Brain pericyte (primary cell): ENCODE results near the gene SUPT6H.
"Not testable (repeated sequence)": the region's sequence is repeated elsewhere in the genome, so short reads cannot be mapped to it uniquely, and the experiment has no call there.

Experiments
- DNase-seq: peaks from one replicate; pipeline ENCODE4 v3.0.0-alpha.2; 2012; ENCODE audit warnings: low read depth, low spot score

Gene SUPT6H

GRCh38 chr17:28719021-28719433 is 57.0 kb downstream of the SUPT6H start:
- DNase-seq = no peak

DNA sequence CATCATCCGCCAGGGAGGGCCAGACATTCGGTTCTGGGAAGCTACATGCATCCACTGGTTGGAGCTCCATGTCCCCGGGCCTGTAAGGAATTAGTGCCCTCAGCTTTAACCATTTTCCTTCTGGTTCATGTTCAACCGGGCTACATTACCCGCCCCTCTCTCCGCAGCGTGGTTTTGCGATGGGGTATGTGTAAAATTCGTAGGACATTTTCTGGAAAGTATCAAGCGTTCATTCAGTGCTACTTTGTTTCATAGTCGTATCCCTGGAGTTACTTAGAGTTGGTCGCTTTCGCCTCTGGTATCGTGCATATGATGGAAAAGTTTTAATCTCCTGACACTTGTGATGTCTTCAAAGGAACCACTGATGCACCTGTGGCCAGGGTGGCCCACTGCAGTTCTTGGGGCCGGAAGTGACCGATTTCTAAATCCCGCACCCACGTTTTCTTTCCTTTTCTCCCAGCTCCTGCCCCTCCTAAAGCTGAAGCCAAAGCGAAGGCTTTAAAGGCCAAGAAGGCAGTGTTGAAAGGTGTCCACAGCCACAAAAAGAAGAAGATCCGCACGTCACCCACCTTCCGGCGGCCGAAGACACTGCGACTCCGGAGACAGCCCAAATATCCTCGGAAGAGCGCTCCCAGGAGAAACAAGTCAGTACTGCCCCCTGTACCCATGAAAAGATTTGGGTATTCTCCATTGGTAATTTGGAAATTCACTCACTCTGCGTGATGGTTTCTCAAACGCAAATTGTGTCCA is 58.4 kb downstream of the SUPT6H start:
- DNase-seq = no peak

GRCh38 chr17:28720997-28721329 is 59.0 kb downstream of the SUPT6H start:
- not testable (repeated sequence) for DNase-seq

DNA sequence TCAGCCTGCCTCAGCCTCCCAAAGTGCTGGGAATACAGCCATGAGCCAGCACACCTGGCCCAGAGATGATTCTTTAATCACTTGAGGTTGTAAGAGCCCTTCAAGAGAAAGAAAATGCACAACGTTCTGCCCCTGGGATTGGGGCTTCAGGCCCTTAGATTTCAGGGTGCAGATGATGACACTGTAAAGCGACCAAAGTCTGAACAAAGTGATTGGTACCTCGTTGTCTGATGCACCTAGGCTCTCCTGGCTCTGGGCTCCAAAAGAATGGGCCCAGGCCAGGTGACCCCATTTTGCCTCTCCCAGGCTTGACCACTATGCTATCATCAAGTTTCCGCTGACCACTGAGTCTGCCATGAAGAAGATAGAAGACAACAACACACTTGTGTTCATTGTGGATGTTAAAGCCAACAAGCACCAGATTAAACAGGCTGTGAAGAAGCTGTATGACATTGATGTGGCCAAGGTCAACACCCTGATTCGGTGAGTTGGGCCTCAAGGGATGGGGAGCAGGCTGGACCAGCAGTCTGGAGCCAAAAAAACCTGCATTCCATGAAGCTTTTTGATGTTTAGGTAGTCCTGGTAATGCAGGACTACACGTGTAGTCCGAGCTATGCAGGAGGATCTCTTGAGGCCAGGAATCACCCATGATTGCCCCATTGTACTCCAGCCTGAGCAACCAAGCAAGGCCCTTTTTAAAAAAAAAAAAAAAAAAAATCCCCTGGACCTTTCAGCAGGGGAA is 60.6 kb downstream of the SUPT6H start:
- no peak for DNase-seq

- DNase-seq = no peak
Observed at GRCh38 chr17:28723159-28723835, 61.3 kb downstream of the SUPT6H start.

DNA sequence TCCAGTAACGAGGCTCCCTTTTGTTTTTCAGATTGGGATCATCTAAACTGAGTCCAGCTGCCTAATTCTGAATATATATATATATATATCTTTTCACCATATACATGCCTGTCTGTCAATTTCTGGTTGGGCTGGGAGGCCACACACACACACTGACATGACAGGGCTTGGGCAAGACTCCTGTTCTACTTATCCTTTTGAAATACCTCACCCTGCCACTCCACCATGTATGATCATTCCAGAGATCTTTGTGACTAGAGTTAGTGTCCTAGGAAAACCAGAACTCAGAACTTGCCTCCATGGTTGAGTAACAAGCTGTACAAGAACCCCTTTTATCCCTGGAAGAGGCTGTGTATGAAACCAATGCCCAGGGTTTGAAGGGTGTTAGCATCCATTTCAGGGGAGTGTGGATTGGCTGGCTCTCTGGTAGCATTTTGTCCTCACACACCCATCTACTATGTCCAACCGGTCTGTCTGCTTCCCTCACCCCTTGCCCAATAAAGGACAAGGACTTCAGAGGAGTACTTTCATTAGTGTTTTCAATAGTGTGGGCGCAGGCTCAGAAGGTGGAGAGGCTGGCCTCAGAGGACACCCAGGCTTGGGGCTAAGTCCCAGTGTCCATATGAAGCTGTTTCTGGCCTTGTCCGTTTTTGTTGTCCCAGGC is 62.0 kb downstream of the SUPT6H start:
- DNase-seq = not testable (repeated sequence)

- DNase-seq = no peak
Observed at GRCh38 chr17:28724500-28725165, 62.6 kb downstream of the SUPT6H start.

GRCh38 chr17:28725166-28725659 is 63.2 kb downstream of the SUPT6H start:
- no peak for DNase-seq

DNA sequence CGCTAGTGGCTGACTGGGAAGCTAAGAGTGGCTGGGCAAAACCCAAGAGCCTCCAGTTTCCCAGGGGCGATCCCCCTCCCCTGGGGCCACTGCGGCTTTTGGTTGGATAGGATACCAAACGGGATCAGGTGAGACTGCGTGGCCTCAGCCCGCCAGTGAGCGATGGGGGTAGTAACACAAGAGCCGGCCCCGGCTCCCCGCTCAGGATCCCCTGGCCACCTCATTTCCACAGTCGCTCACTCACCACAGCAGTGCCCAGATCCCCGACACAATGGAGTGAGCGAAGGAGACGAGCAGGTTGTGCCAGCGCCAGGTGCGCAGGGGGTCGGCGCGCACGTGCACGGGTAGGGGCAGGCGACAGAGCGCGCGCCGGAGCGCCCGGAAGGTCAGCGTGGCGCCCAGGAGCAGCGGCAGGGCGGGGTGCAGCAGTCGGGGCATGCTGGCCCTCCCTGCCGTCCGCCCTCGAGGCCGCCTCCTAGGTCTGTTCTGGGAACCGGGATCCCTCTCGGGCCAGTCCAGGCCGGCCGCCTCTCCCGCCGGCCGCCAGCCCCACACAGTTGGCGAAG is 63.7 kb downstream of the SUPT6H start:
- no peak for DNase-seq

GRCh38 chr17:28726226-28726626 is 64.2 kb downstream of the SUPT6H start, which contains the start of gene TLCD1:
Gene TLCD1, minus strand, starts transcription at chr17:28726233. Its CDS starts 136 bp downstream, at chr17:28726097.
- DNase-seq = no peak

- DNase-seq = peak; percentile 96
Observed at GRCh38 chr17:28726627-28727491, 64.9 kb downstream of the SUPT6H start.

- peak; percentile 79 for DNase-seq
Observed at GRCh38 chr17:28728364-28729200, 66.6 kb downstream of the SUPT6H start, which contains the start of gene NEK8. Gene NEK8, plus strand, starts transcription at chr17:28728788. Its CDS starts 26 bp downstream, at chr17:28728814.

- DNase-seq = no peak
Observed at GRCh38 chr17:28729950-28730330, 67.9 kb downstream of the SUPT6H start.

DNA sequence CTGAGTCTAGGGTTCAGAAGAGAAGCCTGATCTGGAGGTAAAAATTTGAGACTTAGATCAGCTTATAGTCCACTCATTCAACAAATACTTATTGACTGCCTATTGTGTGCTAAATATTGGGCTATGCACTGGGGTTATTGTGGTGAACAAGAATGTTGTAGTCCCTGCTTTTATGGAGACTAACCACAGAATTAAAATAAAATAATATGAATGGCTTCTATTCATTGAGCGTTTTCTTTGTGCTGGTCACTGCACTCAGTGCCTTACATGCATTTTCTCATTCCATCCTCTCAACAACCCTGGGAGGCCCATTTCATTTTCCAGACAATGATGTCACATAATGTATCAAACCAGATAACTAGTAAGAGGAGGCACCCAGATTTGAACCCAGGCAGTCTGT is 71.3 kb downstream of the SUPT6H start:
- DNase-seq = no peak

- no peak for DNase-seq
Observed at GRCh38 chr17:28734712-28735241, 72.8 kb downstream of the SUPT6H start.

- DNase-seq = no peak
Observed at GRCh38 chr17:28735242-28735722, 73.3 kb downstream of the SUPT6H start.

GRCh38 chr17:28735913-28736769 is 74.1 kb downstream of the SUPT6H start:
- DNase-seq = not testable (repeated sequence)
